SK-N-SH treated with all-trans-retinoic acid at 6 μM for 48 hours (cell line): Measurements from ENCODE around the gene MIPEP.

Experiments used
- BACH2 ChIP-seq: fragments of 250-450 bp; sonication (Bioruptor Pico); IDR thresholded peaks from 2 replicates; pipeline ENCODE4 v1.9.0; 2021; ENCODE audit warnings: mild to moderate bottlenecking, borderline replicate concordance
- TF ChIP-seq, protein P1 (sequence below): fragments of 250-450 bp; sonication (Bioruptor Pico); IDR thresholded peaks from 2 replicates; pipeline ENCODE4 v1.5.0; 2020; ENCODE audit warnings: mild to moderate bottlenecking, moderate library complexity

DNA sequence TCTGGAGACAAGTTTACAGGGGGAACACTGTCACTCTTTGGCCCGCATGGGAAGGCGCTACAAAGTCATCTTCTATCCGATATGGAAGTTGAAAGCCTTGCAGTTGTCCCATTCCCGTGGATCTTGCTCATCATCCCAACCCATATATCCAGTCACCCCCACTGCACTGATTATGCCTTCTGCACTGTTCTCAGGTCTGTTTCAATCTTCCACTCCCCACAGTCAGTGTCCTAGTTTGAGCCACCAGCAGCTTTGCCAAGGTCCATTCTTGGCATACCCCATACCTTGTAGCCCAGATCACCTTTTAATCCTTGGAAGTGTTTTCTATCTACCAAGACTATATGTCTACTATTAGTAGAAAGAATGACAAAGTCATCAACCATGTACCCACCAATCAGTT lies 88.1 kb downstream of the MIPEP start:
- no peak for TF ChIP-seq BACH2 (CRISPR knock-in tag)
- TF ChIP-seq, protein P1, sequence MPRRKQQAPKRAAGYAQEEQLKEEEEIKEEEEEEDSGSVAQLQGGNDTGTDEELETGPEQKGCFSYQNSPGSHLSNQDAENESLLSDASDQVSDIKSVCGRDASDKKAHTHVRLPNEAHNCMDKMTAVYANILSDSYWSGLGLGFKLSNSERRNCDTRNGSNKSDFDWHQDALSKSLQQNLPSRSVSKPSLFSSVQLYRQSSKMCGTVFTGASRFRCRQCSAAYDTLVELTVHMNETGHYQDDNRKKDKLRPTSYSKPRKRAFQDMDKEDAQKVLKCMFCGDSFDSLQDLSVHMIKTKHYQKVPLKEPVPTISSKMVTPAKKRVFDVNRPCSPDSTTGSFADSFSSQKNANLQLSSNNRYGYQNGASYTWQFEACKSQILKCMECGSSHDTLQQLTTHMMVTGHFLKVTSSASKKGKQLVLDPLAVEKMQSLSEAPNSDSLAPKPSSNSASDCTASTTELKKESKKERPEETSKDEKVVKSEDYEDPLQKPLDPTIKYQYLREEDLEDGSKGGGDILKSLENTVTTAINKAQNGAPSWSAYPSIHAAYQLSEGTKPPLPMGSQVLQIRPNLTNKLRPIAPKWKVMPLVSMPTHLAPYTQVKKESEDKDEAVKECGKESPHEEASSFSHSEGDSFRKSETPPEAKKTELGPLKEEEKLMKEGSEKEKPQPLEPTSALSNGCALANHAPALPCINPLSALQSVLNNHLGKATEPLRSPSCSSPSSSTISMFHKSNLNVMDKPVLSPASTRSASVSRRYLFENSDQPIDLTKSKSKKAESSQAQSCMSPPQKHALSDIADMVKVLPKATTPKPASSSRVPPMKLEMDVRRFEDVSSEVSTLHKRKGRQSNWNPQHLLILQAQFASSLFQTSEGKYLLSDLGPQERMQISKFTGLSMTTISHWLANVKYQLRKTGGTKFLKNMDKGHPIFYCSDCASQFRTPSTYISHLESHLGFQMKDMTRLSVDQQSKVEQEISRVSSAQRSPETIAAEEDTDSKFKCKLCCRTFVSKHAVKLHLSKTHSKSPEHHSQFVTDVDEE (CRISPR knock-in tag) = no peak
